Keratinocyte (primary cell): ENCODE measurements around the gene PLEKHS1. TPM values are rescaled to one million over a fixed set of nuclear protein-coding genes. Genes with fewer than 3 reads are reported as not detected.

Experiments used
- DNase-seq: peaks from one replicate; pipeline ENCODE4 v3.0.0-alpha.2; 2011; ENCODE audit warnings: low read depth, missing footprints, low spot score
- FAIRE-seq: peaks from 2 replicates; lab custom pipeline; 2011; peaks lifted over from hg19 to GRCh38; lab: Jason Lieb, UNC
- H2AFZ ChIP-seq: 2 replicates; pipeline ENCODE4 v1.6.0; 2012; ENCODE audit warnings: low read length, control low read depth, inconsistent platforms; ENCODE audit not compliant: control insufficient read depth
- H3K27ac ChIP-seq: 2 replicates; pipeline ENCODE4 v1.5.1; 2011; ENCODE audit warnings: low read length; ENCODE audit not compliant: control insufficient read depth, insufficient read depth
- H3K27me3 ChIP-seq: 3 replicates; pipeline ENCODE4 v1.6.0; 2011; ENCODE audit warnings: low read length; ENCODE audit not compliant: control insufficient read depth, insufficient read depth; ENCODE audit errors: extremely low read depth
- H3K36me3 ChIP-seq, 2 experiments: 2 replicates in 1 of 2; 3 replicates in 1 of 2; pipeline ENCODE4 v1.5.1; 2011; ENCODE audit warnings: low read length in 2 of 2, mild to moderate bottlenecking in 1 of 2; ENCODE audit not compliant: control insufficient read depth in 2 of 2, insufficient read depth in 2 of 2; ENCODE audit errors: extremely low read depth in 1 of 2
- H3K4me1 ChIP-seq: 3 replicates; pipeline ENCODE4 v1.5.1; 2011; ENCODE audit warnings: low read length; ENCODE audit not compliant: control insufficient read depth, insufficient read depth; ENCODE audit errors: extremely low read depth
- H3K4me2 ChIP-seq: 3 replicates; pipeline ENCODE4 v1.6.0; 2011; ENCODE audit warnings: low read depth, low read length; ENCODE audit not compliant: control insufficient read depth, insufficient read depth; ENCODE audit errors: extremely low read depth
- H3K4me3 ChIP-seq, 3 experiments: fragments of 200-600 bp in 1 of 3; sonication (generic) in 1 of 3; 2 replicates in 2 of 3; 3 replicates in 1 of 3; pipeline ENCODE4 v1.5.1; 2011 to 2016; ENCODE audit warnings: low read length in 3 of 3, mild to moderate bottlenecking in 3 of 3, control low read depth in 2 of 3, inconsistent platforms in 1 of 3, low read depth in 1 of 3, mixed read lengths in 1 of 3, mixed run types in 1 of 3, moderate library complexity in 1 of 3; ENCODE audit not compliant: control insufficient read depth in 2 of 3, insufficient read depth in 2 of 3; ENCODE audit errors: extremely low read depth in 1 of 3
- H3K79me2 ChIP-seq: 2 replicates; pipeline ENCODE4 v1.6.0; 2012; ENCODE audit warnings: low read length; ENCODE audit not compliant: control insufficient read depth, insufficient read depth
- H3K9ac ChIP-seq: 3 replicates; pipeline ENCODE4 v1.6.0; 2011; ENCODE audit warnings: low read length; ENCODE audit not compliant: control insufficient read depth, insufficient read depth; ENCODE audit errors: extremely low read depth
- H3K9me1 ChIP-seq: 3 replicates; pipeline ENCODE4 v1.6.0; 2011; ENCODE audit warnings: low read length; ENCODE audit not compliant: control insufficient read depth, insufficient read depth; ENCODE audit errors: extremely low read depth
- H3K9me3 ChIP-seq: 2 replicates; pipeline ENCODE4 v1.5.1; 2012; ENCODE audit warnings: low read depth, low read length; ENCODE audit not compliant: control insufficient read depth
- H4K20me1 ChIP-seq: 3 replicates; pipeline ENCODE4 v1.6.0; 2011; ENCODE audit warnings: low read length; ENCODE audit not compliant: control insufficient read depth, insufficient read depth; ENCODE audit errors: extremely low read depth
- EZH2 ChIP-seq: IDR thresholded peaks from one replicate; pipeline ENCODE4 v1.6.1; 2012; ENCODE audit warnings: inconsistent platforms, mild to moderate bottlenecking, low read length, moderate library complexity
- dilution Hi-C: fragments of 300-500 bp; cut with MboI; formaldehyde crosslinking; loops from one replicate; pipeline ENCODE4 v1.7.0; 2020; ENCODE audit warnings: low sequenced_read_pairs; ENCODE audit not compliant: extremely low pct_ligation_motif_present
- polyA plus RNA-seq, 5 experiments: library from polyadenylated mRNA; depleted of rRNA in 3 of 5; stranded (reverse) in 3 of 5; stranded (forward) in 1 of 5; unstranded in 1 of 5; fragments of >200 nt; gene quantifications; 1 replicate in 1 of 5; 2 replicates in 3 of 5; 3 replicates in 1 of 5; pipeline versions ENCODE4 v1.2.1 to v1.2.3, GENCODE V29; 2011 to 2012; ENCODE audit warnings: missing spikeins in 2 of 5, low read depth in 1 of 5, low replicate concordance in 1 of 5
- TF ChIP-seq, protein P1 (sequence below), 3 experiments: IDR thresholded peaks in 1 of 3; conservative IDR thresholded peaks in 1 of 3; optimal IDR thresholded peaks in 1 of 3; 2 replicates in 2 of 3; 3 replicates in 1 of 3; pipeline versions ENCODE3 to v1.5.1; 2011; ENCODE audit warnings: low read length in 3 of 3, mild to moderate bottlenecking in 3 of 3, moderate library complexity in 2 of 3, control low read depth in 1 of 3, inconsistent platforms in 1 of 3; ENCODE audit not compliant: insufficient read depth in 2 of 3; ENCODE audit errors: extremely low read depth in 1 of 3

The PLEKHS1 gene
- polyA plus RNA-seq, 1 donor (not counting 4 experiments of a cell fraction or from before 2014, with no cell fraction given), result not detected

DNA sequence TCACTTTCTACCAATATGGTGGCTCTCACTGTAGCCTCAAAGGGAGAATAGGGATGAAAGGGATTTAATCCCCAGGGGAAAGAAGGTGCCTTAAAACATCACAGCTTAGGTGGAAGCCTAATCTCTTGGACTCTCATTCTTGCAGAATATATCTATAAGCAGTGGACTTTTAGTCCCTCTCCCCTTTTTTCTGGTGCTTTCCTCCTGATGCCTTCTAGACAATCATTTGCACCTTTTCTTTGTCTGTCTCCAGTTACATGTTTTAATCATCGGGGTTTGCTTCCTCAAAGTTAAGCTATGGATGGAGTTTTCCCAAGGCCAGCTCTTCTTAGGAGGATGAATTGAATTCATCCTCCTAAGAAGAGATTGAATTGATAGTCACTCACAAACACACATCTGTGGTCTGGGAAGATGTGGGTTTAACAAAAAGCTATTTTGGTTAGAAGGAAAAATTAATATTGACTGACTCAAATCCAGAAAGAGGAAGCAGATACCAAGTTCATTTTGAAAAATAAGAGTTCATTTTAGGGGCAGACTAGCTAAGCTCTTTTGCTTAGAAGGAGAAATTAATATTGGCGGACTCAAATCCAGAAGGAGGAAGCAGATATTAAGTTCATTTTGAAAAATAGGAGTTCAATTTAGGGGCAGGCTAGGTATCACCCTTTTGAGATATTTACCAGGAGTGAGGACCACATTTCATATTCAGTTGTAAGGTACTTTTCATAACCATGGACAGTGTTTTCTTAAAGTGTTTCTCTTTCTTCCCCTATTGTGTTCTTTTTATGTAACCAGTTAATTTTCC lies 35.2 kb upstream of the PLEKHS1 start:
- Histone ChIP-seq H3K4me2 (no peak overlapping the region), H3K27me3 (no peaks in the 10 kb centered on the region), H2AFZ (no peak overlapping the region), H3K4me3 (no peak overlapping the region), H3K9ac (no peak overlapping the region), H3K79me2 (no peaks in the 10 kb centered on the region), H3K27ac (no peak overlapping the region), H3K36me3 (peaks cover 0 to 1% of the 10 kb centered on the region in 2 experiments), H3K4me1 (no peaks in the 10 kb centered on the region), H4K20me1 (no peaks in the 10 kb centered on the region), H3K9me3 (no peaks in the 10 kb centered on the region), H3K9me1 (no peaks in the 10 kb centered on the region)
- dilution Hi-C loops, result no loop called here
- no peak for FAIRE-seq
- TF ChIP-seq, protein P1, sequence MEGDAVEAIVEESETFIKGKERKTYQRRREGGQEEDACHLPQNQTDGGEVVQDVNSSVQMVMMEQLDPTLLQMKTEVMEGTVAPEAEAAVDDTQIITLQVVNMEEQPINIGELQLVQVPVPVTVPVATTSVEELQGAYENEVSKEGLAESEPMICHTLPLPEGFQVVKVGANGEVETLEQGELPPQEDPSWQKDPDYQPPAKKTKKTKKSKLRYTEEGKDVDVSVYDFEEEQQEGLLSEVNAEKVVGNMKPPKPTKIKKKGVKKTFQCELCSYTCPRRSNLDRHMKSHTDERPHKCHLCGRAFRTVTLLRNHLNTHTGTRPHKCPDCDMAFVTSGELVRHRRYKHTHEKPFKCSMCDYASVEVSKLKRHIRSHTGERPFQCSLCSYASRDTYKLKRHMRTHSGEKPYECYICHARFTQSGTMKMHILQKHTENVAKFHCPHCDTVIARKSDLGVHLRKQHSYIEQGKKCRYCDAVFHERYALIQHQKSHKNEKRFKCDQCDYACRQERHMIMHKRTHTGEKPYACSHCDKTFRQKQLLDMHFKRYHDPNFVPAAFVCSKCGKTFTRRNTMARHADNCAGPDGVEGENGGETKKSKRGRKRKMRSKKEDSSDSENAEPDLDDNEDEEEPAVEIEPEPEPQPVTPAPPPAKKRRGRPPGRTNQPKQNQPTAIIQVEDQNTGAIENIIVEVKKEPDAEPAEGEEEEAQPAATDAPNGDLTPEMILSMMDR (optimal IDR thresholded peaks at IDR 0.05 in 1 of 3, IDR thresholded peaks at IDR 0.05 in 1 of 3, conservative IDR thresholded peaks at IDR 0.05 in 1 of 3; ENCODE audit: extremely low read depth in 1 of 3, insufficient read depth in 2 of 3, low read length in 3 of 3), result no peak
- TF ChIP-seq EZH2, result no peak
- no peak for DNase-seq

DNA sequence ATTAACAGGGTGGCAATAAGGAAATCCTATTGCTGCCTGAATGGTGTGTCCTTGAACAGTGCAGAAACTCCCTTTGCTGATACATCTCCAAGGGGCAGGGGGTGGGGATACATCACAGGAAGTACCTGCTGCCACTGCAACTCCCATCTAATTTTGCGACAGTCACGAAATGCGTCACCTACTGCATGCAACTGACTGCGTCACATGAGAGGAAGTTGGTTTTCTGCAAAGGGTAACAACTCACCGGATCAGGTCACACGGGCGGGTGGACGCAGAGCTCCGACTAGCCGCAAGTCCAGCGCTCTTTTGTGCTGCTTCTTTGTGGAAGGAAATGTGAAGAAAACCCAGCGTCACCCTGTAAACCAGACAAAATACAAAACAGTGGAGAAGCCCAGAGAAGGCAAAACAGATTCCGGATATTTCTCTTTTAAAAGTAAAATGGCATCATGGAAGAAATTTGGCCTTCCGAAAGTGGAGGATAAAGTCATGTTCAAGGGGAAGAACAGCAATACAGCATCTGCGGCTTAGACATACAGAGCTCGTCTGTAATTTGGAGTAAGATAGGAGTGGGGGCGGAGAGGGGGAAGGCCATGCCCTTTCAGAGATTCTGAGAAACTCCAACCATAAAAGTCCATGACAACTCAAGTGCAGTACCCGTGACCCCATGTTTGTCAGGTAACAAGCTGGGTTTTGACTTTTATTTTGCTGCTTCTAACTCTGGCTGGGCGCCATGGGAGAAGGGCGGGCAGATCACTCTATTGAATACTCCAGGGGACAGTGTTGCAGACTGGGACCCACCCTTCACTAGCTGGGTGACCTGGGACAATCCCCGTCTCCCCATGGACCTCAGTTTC lies 32.3 kb upstream of the PLEKHS1 start:
- no peaks in the 10 kb centered on the region for H3K9me1 ChIP-seq
- FAIRE-seq, result no peak
- no peaks in the 10 kb centered on the region for H3K27me3 ChIP-seq
- no peak overlapping the region for H2AFZ ChIP-seq
- no peak overlapping the region for H3K4me2 ChIP-seq
- no peak overlapping the region for H3K4me3 ChIP-seq
- no peaks in the 10 kb centered on the region for H3K9me3 ChIP-seq
- no peaks in the 10 kb centered on the region for H3K4me1 ChIP-seq
- no peaks in the 10 kb centered on the region for H4K20me1 ChIP-seq
- dilution Hi-C loops, result no loop called here
- H3K9ac ChIP-seq, result no peak overlapping the region
- TF ChIP-seq EZH2, result no peak
- TF ChIP-seq, protein P1 (optimal IDR thresholded peaks at IDR 0.05 in 1 of 3, IDR thresholded peaks at IDR 0.05 in 1 of 3, conservative IDR thresholded peaks at IDR 0.05 in 1 of 3; ENCODE audit: extremely low read depth in 1 of 3, insufficient read depth in 2 of 3, low read length in 3 of 3), result no peak
- no peaks in the 10 kb centered on the region for H3K79me2 ChIP-seq
- H3K27ac ChIP-seq, result no peak overlapping the region
- H3K36me3 ChIP-seq, result peaks cover 2 to 4% of the 10 kb centered on the region in 2 experiments
- no peak for DNase-seq
